ENCODE measurements around the gene EML1.
"Not testable (repeated sequence)": the region's sequence is repeated elsewhere in the genome, so short reads cannot be mapped to it uniquely, and the experiment has no call there.

EML1 gene

DNA sequence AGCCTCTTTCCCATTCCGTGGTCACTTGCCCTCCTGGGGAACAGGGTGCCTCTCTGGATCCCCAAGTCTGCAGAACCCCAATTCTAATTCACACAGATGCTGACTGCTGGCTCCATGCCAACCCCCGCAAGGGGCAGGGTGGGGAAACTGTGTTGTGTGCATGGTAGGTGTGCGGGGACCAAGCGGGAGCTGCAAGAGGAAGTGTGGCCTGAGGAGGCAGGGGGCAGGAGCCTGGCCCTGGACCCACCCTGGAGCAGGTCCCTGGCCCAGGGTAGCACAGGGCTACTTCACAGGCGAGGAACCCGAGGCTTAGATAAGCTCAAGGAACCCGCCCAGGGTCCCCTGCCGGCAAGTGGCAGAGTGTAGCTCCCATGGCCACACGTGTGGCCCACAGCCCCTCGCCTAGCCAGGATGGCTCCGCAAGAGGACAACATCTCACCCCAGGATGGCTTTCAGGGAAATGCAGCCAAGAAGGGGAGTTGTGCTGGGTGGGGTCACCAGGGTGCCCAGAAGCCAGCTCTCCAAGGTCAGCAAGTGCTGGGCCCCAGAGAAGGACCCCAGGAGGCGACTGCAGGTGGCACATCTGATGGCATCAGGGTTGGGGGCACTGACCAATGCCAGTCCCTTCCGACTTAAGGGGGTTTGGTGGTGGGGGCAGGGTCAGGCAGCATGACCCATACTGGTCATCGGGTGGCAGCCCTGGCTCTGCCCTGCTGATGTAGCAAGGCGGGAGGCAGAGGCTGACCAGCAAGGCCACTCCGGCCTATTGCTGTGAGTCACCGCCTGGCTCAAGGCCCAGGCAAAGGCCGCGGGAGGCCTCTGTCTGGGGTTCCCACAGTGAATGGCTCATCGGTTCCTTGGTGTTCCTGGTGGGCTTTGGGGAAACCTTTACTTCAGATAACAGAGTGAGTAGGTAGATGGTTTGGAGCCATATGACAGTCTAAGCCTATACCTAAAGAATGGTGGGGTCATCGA, 37.3 kb upstream of the EML1 start:
- no peak for DNase-seq (ENCODE audit: low spot score)

DNA sequence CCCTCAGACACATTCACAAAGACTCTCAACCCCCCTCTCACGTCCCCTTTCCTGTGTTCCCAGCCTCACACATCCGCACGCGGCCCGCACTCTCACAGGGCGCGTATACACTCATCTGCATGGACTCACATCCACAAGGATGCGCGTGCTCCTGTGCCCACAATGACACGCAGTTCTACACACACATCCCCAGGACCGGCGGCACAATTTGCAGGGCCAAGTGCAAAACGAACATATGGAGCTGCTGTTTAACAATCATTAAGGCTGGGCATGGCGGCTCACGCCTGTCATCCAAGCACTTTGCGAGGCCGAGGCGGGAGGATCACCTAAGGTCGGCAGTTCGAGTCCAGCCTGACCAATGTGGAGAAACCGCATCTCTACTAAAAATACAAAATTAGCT, 36.4 kb upstream of the EML1 start:
- DNase-seq (ENCODE audit: low spot score): no peak

- no peak for DNase-seq (ENCODE audit: low spot score)
Measured at GRCh38 chr14:99757331-99758070, 35.7 kb upstream of the EML1 start.

GRCh38 chr14:99758121-99758821, 34.9 kb upstream of the EML1 start:
- no peak for DNase-seq (ENCODE audit: low spot score)

GRCh38 chr14:99758872-99759545, 34.2 kb upstream of the EML1 start:
- DNase-seq (ENCODE audit: low spot score): no peak

- DNase-seq (ENCODE audit: low spot score): no peak
Measured at GRCh38 chr14:99759546-99759925, 33.7 kb upstream of the EML1 start.

GRCh38 chr14:99760817-99761216, 32.4 kb upstream of the EML1 start:
- DNase-seq (ENCODE audit: low spot score): no peak

GRCh38 chr14:99762911-99763310, 30.3 kb upstream of the EML1 start:
- DNase-seq (ENCODE audit: low spot score): not testable (repeated sequence)

DNA sequence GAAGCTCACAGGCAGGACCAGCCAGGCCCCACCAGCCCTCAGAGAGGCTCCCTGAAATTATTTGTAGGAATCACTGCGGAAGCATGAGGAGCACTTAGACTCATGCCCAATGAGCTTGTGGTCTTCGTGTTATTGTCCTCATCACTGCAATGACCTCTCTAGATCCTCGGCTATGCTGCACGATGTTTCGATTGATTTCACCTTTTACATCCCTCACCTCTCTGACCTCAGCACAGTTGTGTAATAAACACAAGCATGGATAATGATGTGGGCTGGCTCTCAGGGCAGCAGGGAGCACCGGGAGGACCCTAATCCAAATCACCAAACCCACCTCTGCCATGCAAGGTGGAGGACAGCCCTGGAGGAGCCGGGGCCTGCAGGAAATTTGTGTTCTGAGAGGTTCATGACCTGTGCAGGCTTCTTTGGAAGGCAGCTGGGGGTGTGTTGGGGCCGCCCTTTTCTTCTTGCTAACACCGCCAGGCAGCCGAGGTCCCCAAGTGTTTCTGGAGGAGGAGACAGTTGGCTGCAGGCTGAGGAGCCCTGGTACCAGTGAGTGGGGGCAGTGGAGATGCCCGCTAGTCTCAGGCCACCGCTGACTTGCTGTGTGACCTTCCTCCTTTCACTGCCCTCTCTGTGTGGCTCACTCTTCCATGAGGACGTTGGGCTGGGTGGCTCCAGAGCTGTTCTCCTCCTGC, 29.5 kb upstream of the EML1 start:
- no peak for DNase-seq (ENCODE audit: low spot score)

- no peak for DNase-seq (ENCODE audit: low spot score)
Measured at GRCh38 chr14:99764222-99764706, 28.9 kb upstream of the EML1 start.

- no peak for DNase-seq (ENCODE audit: low spot score)
Measured at GRCh38 chr14:99768381-99768780, 24.8 kb upstream of the EML1 start.

DNA sequence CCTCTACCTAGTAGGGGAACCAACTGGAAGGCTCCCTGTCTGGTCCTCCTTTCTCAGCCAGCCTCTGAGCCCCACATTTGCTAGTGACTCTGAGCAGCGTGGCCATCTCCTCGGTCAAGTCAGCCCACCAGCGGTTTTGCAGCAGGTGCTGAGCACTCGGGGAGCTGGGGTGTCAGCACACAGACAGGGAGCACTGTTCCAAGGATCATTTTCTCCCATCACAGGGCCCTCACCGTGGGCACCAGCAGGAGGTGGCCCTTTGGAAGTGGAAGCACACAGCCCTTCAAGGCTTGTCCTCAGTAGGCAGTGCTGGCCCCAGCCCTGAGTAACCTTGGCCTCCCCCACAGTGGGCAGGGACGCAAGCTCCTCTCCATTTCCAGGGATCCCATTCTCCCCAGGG, 24.1 kb upstream of the EML1 start:
- no peak for DNase-seq (ENCODE audit: low spot score)

- DNase-seq (ENCODE audit: low spot score): no peak
Measured at GRCh38 chr14:99769799-99770198, 23.4 kb upstream of the EML1 start.

- no peak for DNase-seq (ENCODE audit: low spot score)
Measured at GRCh38 chr14:99772371-99773283, 20.6 kb upstream of the EML1 start.

DNA sequence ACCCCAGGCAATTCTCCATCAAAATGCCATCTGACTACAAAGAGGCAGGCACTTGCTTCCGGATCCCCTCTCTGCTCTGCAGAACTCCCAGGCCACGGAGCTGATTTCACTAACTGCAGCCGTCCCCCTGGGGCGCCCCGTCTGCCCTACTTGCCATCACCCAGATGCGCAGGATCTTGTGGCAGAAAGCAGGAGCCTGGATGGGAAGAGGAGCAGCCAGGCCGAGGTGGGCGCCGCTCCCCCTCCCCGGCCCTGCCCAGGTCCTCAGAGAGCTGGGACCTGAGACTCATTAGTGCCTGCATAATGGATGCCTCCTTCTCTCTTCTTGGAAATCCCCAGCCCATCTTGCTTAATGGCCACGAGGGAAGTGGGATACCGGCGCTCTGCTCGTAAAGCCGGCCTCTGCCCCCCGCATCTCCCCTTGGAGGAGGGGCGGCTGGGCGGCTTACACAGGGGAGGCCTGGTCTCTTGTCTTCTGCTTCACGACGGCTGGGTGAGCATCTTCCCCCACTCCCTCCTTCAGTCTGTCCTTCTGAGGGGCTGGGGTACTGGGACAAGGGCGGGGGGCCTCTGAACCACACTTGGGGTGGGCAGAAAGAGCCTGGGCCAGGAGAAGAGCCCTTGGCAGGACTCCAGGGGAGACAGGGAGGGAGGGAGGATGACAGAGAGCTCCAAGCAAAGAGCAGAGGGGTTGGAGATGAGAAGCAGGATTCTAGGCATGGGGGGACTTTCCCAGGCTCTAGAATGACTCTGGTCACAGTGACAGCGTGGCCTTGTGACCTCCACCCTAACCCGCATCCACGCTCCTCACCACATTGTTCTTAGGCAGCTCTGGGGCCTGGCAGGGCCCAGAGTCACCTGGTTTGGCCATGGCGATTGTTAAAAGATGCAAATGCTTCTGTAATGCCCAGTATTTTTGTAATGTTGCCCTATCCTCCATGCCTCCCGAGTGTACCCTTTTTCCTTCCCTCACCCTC, 19.4 kb upstream of the EML1 start:
- DNase-seq (ENCODE audit: low spot score): no peak

DNA sequence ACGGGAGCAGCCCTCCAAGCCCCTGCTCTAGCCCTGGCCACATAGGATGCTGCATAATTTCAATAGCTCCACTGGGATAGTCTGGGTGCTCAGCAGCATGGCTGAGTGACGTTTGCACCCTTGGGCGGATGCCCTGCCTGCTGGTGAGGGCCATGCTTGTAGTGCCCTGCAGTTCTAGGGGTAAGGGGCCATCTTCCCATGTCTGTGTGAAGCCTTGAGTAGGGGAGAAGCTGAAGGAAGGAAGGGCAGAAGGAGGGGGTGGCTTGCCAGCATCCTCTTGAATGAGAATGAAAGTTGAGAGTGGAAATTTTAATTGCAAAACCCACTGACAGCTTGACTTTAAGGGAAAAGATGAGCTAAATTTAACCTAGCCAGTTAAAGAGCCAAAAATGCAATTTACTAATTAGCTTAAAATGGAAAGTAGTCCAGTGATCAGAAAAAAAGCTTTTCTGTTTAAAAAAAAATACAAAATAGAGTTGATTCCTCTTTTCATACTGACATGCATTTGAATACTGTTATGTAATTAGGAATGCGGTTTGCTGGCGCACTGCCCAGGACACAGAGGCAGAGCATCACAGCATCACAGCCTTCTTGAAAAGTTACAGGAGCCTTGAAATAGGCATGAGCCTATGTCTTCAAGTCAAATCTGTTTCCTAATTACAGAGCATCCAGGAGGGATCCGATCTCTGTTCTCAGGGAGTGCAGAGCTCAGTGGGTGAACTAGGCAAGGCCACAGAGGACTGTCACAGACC, 18.5 kb upstream of the EML1 start:
- DNase-seq (ENCODE audit: low spot score): no peak

DNA sequence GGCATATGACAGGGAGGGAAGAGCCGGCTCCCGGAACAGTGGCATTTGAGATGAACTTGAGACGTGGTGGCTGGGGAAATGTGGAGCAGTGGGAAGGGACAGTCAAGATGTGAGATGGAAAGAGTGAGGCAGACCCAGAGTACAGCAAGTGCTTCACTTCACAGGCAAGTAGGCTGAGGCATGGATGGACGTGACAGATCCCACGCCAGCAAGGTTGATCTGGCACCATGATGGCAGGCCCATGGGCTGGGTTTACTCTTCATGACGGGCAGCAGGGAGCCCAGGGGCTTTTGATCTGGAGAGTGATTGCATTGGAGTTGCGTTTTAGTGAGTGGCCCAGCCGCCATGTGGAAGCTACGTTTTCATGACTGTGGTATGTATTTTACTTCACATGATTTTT, 17.9 kb upstream of the EML1 start:
- DNase-seq (ENCODE audit: low spot score): no peak

DNA sequence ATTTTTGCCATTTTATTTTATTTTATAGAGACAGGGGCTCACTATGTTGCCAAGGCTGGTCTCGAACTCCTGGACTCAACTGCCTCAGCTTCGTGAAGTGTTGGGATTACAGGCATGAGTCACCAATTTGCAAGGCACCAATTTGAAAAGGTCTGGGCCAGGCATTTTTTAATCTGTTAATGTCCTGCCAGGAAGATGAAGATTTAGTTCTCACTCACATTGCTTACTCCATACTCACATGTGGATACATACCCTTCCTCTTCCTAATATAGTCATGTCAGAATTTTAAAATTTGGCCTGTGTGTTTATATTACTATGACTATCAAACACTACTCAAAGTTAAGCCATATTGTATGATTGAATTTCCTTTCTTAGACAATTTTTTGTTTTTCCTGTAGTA, 15.3 kb upstream of the EML1 start:
- no peak for DNase-seq (ENCODE audit: low spot score)

All from NAMALWA (cell line).